NCI-H1092 (cell line): Measurements from ENCODE around the gene ZNF492.
"Not testable (repeated sequence)": the region's sequence is repeated elsewhere in the genome, so short reads cannot be mapped to it uniquely, and the experiment has no call there.

Source experiments
- DNase-seq: peaks from one replicate; lab custom pipeline; 2025; lab: John Stamatoyannopoulos, UW

The ZNF492 gene

DNA sequence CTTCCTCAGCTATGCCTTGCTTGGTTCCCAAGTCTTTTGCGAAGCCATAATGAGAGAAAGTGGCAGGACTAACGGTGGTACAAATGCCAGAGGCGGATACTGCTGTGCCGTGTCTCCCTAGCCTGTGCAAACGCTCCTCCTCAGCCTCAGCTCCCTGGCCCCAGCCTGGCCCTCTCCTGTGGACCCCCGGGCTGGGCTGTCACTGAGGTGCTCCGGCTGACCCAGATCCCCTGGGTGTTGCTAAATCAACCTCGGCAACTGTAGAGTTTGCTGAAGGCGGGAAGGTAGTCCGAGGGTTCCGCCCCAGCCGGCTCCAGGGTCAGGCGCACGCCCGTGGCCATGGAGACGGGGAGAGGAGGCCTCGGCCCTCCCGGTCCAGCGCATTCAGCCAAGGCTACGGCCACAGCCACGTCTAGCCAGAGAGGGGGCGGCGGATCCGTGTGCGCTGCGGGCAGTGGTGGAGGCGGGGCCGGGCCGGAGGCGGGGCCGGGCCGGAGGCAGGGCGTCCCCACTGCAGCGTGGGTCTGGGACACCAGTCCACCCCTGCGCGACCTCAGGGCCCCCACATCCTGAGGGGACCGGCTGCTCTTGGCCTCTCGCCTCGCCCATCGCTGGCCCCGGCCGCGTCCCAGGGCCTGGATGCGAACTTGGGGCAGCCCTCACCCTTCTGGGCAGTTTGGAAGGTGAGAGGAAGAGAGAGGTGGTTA lies 16.4 kb upstream of the ZNF492 start:
- DNase-seq = no peak

DNA sequence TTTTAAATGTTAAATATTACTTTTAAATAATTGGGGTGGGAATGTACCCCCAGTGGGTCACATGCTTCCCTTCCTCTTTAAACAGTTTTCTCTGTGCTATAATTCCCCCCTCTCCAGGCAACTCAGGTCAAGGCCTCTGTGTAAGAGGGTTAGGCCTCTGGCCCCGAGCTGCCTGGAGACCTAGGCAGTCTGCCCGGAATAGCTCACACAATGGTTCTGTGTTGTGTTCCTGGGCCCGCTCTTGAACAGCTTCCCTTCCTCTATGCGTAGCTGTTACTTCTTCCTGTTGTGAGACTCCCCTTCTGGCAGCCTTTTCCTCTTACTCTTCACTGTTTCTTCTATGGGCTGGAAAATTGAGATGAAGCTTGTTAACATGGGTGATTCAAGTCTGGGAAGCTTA lies 14.8 kb upstream of the ZNF492 start:
- no peak for DNase-seq

DNA sequence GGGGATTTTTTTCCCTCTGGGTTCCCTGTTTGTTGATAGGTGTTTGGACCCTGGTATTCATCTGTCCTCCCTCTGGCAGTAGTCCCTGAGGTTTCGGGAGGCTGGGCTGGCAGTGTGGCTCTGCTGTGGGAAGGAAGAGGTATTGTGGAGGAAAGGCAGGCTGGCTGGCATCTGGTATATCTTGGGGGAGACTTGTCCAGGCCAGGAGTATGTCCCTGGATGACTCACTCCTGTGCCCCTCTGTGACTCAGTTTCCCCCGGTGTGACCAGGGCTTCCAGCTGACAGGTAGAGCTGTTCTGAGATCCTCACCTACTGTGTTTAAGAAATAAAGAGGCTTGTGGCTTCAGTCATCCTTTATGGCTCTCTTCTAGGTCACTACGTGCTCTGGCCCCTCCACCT lies 14.2 kb upstream of the ZNF492 start:
- no peak for DNase-seq

DNA sequence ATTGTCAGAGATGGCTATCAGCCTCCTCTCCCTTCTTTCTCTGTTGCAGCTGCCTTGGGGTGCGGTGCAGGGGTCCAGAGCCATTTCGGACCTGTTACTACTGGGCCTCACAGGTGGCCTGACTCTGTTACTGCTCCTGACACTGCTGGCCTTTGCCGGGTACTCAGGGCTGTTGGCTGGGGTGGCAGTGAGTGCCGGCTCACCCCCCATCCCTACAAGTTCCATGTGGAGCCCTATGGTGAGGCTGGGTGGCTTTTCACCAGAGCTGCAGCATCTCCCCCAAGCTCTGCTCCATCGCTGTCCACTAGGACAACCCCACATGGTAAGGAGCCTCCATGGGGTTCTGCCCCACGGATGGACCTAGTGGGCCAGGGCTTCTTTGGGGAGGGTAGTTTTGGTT lies 13.7 kb upstream of the ZNF492 start:
- DNase-seq = no peak

DNA sequence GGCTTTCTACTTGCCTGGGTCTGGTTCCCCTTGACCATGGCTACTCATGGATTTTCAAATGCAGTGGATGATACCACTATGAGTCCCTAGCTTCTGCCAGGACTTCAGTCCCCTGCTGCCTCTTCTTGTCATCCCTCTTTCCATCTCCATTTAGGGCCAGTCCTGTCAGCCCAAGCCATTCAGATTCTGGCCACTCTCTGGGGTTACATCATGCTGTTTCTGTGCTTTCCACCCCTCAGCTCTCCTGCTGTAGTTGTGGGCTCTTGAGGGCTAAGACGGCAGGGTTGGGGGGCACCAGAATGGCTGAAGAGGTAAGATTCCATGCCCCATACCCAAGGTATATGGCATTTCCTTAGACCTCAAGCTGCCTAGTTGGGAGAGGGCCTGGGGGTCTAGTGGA lies 13.2 kb upstream of the ZNF492 start:
- no peak for DNase-seq

DNA sequence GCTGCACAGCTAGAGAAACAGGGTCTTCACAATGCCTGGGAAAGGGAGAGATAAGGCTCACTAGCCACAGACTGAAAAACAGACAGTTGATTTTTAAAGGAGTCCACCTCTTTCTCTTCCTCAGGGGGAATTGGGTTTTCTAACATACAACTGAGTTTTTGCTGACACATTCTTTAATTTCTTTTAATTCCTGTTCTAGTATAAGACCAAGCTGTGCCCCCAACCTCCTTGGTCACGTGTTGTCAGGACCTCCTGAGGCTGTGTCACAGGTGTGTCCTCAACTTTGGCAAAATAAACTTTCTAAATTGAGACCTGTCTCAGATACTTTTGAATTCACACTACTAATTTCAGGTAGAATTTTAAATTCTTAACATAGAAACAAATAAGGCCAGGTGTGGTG lies 12.1 kb upstream of the ZNF492 start:
- DNase-seq = no peak

DNA sequence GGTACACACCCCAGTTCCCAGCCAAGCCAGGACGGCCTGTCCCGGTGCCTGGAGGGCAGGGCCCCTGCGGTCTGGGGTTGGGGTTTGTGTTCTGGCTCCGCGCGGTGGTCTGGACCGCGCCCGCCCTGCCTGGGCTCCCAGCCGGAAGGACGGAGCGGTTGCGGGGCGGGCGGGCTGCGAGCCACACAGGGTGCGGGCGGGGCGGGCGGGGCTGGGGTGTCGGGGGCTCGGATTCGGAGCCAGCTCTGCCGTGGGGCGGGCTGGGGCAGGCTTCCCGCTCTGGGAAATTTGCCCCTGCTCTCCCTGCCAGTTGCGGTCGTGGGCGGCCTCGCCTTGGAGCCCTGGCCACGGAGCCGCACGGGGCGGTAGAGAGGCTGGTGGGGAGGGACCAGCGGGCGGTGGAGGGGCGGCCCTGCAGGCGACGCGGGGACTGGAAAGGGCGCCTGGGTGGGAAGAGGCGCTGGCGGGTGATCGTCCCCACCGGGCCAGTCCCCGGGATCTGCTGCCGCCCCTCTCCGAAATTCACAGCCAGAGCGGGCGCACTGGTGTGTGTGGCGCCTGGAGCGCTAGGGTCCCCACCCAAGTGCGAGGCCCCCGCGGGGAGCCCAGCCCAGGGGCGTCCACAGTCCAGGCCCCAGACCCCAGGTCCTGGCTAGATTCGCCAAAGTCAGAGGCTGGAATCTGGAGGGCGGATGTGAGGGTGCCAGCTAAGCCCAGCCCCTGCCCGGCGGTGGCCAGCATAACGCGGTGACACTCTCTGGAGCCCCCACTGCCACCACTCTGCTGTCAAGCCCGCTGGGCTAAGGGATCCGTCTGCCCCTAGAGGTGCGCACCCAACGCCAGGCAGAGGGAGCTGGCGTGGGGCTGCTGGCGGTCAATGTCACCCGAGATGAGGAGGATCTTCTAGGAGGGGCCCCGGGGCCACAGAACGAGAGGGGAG lies 11.0 kb upstream of the ZNF492 start:
- no peak for DNase-seq

DNA sequence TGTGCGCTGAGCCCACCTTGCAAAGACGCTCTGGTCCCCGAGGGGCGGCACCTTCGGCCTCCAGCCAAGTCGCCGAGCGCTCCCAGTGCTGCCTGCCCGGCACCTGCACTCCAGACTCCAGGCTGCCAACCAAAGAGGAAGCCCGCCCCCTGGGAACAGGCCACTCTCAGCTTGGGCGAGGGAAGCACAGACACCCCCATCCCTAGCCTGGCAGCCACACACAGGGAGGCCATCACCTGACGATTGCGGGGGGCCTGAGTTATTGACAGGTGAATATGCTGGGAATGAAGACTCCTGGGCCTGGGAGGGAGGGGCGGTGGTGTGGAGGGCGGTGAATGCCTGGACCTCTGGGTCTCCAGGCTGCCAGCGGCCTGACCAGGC lies 10.3 kb upstream of the ZNF492 start:
- DNase-seq = no peak

DNA sequence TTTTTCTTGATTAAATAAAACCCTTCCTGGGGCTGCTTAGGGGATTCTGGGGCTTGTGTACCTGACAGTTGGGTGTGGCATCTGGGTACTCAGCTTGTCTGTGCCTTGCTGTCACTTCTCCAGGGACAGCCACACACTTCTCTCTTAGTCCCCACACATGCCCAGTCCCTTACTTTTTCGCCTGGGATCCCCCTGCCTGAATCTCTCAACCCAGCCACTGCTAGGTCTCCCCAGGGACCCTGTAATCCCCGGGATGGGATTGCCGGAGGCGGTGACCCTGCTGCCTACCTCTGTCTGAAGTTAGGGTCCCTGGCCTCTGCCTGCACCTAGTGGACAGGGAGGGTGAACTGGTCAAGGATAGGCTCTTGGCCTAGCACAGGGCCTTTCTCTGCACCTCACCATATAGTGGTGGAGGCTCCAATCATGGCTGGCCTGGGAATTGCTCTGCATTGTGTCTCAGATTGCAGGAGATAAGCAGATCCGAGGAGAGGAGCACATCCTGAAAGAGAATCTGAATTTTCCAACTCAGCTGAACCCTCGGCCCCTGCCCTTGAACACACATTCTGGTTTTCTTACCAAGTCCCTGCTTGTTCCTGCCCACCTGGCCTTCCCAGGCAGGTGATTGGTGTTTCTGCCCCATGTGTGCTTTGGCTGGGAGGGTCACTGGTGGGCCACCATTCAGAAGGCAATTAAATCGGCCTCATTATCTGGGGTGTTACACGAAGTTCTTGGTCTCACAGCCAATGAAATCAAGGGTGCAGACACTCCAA lies 8.7 kb upstream of the ZNF492 start:
- DNase-seq = no peak

DNA sequence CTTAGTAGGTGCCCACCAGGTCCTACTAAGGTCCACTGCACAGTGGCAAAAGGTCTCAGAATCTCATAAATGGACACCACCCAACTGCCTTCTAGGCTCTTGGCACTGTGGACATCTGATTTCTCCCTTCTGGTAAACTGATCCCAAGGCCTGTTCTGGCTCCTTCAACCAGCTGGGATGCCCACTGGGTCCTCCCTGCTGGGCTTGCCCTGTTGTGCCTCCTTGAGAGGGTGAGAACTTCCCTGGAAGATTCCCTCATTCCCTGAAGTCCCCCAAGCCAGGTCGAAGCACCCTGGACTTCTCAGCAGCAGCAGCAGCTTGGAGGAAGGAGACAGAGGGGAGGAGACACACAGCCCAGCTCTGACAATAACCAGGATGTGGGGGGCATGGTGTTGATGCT lies 6.6 kb upstream of the ZNF492 start:
- DNase-seq = no peak

DNA sequence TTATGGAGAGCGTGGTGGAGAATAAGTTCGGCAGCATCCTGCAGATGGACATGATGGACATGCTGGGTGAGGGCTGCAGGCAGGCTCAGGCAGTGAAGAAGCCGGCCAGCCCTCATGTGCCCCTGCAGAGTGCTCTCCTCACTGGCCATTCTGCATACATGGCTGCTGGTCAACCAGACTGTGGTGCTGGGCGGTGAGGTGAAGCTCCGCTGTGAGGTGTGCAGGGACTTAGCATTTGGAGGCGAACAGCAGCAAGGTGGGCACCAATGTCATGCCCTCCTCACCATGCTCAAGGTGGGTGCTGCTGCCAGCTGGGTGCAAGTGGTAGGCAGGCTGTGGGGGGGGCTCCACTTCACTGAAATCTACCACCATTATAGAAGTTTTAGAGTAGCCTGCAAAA lies 5.7 kb upstream of the ZNF492 start:
- no peak for DNase-seq

DNA sequence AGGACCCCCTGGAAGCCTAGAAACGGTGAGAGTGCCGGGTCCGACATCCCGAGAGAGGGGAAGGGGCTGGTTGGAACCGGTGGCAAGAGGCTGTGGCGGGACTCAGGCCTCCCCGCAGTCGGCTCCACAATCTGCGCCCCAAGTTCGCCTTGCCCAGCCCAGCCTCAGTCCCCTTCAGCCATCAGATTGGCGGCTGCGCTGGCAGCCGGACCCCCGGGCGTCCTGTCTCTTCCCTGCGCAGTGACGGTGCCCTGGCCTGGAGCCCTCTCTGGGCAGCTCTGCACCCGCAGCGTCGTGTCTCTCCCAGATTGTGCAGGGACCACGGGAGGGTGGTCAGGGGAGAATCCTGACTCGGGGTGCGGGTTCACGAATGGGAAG lies 315 bp downstream of the ZNF492 start:
- DNase-seq = no peak

DNA sequence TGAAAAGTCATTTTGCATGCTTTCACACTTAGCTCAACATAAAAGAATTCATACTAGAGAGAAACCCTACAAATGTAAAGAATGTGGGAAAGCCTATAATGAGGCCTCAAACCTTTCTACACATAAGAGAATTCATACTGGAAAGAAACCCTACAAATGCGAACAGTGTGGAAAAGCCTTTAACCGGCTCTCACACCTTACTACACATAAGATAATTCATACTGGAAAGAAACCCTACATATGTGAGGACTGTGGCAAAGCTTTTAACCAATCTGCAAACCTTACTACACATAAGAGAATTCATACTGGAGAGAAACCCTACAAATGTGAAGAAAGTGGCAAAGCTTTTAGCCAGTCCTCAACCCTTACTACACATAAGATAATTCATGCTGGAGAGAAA lies 51.4 kb downstream of the ZNF492 start:
- DNase-seq = not testable (repeated sequence)

DNA sequence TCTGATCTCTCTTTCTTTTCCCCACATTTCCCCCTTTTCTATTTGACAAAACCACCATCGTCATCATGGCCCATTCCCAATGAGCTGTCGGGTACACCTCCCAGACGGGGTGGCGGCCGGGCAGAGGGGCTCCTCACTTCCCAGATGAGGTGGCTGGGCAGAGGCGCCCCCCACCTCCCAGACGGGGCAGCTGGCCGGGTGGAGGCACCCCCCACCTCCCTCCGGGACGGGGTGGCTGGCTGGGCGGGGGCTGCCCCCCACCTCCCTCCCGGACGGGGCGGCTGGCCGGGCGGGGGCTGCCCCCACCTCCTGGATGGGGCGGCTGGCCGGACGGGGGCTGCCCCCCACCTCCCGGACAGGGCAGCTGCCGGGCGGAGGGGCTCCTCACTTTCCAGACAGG lies 68.5 kb downstream of the ZNF492 start:
- not testable (repeated sequence) for DNase-seq

DNA sequence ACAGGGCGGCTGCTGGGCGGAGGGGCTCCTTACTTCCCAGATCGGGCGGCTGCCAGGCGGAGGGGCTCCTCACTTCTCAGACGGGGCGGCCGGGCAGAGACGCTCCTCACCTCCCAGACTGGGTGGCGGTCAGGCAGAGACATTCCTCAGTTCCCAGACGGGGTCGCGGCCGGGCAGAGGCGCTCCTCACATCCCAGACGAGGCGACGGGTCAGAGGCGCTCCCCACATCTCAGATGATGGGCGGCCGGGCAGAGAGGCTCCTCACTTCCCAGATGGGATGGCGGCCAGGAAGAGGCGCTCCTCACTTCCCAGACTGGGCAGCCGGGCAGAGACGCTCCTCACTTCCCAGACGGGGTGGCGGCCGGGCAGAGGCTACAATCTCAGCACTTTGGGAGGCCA lies 69.0 kb downstream of the ZNF492 start:
- not testable (repeated sequence) for DNase-seq

DNA sequence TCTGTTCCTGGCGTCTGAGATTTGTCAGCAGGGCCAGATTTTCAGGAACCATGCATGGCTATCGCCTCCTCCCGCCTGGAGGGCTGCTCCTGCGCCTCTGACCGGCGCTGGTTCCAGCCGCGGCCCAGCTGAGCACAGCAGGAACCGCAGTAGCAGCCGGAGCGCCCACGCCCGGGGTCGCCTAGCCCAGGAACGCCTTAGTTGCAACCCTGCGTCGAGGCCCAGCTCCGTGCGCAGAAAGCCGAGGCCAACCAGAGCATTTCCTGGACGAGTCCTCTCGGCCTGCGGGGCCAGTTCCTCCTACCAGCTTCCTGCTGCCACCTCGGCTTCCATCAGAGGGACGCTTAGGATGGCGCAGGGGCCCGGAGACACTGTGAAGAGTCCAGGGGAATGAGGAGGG lies 74.9 kb downstream of the ZNF492 start:
- no peak for DNase-seq
